ENCODE results near the gene TNK1.
"Not testable (repeated sequence)": the region's sequence is repeated elsewhere in the genome, so short reads cannot be mapped to it uniquely, and the experiment has no call there.

DNA sequence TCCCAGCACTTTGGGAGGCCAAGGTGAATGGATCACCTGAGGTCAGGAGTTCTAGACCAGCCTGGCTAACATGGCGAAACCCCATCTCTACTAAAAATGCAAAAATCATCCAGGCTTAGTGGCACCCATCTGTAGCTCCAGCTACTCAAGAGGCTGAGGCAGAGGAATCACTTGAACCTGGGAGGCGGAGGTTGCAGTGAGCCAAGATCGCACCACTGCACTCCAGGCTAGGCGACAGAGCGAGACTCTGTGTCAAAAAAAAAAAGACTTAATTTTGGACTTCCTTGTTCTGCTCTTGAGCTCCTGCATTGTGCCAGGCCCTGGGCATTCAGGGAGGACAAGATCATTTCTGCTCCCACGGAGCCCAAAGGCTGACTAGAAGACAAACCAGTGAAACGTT is 43.3 kb upstream of the TNK1 start:
- TF ChIP-seq CEBPB (IDR thresholded peaks at IDR 0.05; ENCODE audit: low read depth, low read length); SUZ12 (IDR thresholded peaks at IDR 0.05; ENCODE audit: low read length); POLR2A (IDR thresholded peaks at IDR 0.05; ENCODE audit: control extremely low read depth in 1 of 2, low read depth in 2 of 2, low read length in 2 of 2); SIN3A (conservative IDR thresholded peaks at IDR 0.05 in 1 of 2, IDR thresholded peaks at IDR 0.05 in 1 of 2; ENCODE audit: low read depth in 1 of 2, low read length in 2 of 2); BRCA1 (IDR thresholded peaks at IDR 0.05; ENCODE audit: low read depth, low read length); YY1 (IDR thresholded peaks at IDR 0.05; ENCODE audit: low read depth, low read length); FOSL1 (IDR thresholded peaks at IDR 0.05; ENCODE audit: insufficient read depth, low read depth, low read length): not testable (repeated sequence)
- TF ChIP-seq, protein P1, sequence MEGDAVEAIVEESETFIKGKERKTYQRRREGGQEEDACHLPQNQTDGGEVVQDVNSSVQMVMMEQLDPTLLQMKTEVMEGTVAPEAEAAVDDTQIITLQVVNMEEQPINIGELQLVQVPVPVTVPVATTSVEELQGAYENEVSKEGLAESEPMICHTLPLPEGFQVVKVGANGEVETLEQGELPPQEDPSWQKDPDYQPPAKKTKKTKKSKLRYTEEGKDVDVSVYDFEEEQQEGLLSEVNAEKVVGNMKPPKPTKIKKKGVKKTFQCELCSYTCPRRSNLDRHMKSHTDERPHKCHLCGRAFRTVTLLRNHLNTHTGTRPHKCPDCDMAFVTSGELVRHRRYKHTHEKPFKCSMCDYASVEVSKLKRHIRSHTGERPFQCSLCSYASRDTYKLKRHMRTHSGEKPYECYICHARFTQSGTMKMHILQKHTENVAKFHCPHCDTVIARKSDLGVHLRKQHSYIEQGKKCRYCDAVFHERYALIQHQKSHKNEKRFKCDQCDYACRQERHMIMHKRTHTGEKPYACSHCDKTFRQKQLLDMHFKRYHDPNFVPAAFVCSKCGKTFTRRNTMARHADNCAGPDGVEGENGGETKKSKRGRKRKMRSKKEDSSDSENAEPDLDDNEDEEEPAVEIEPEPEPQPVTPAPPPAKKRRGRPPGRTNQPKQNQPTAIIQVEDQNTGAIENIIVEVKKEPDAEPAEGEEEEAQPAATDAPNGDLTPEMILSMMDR (IDR thresholded peaks at IDR 0.05; ENCODE audit: control extremely low read depth in 1 of 3, insufficient read depth in 1 of 3, low read depth in 1 of 3, low read length in 3 of 3) = not testable (repeated sequence)
- TF ChIP-seq, protein P2, sequence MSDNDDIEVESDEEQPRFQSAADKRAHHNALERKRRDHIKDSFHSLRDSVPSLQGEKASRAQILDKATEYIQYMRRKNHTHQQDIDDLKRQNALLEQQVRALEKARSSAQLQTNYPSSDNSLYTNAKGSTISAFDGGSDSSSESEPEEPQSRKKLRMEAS (IDR thresholded peaks at IDR 0.05) = not testable (repeated sequence)
- TF ChIP-seq, protein P3, sequence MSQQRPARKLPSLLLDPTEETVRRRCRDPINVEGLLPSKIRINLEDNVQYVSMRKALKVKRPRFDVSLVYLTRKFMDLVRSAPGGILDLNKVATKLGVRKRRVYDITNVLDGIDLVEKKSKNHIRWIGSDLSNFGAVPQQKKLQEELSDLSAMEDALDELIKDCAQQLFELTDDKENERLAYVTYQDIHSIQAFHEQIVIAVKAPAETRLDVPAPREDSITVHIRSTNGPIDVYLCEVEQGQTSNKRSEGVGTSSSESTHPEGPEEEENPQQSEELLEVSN (IDR thresholded peaks at IDR 0.05) = not testable (repeated sequence)
